DMS79 treated with DMSO at 0.1 percent for 48 hours (cell line): Measurements from ENCODE around the gene PROKR2.

Experiments
- DNase-seq: peaks from one replicate; lab custom pipeline; 2025; lab: John Stamatoyannopoulos, UW

Gene PROKR2

DNA sequence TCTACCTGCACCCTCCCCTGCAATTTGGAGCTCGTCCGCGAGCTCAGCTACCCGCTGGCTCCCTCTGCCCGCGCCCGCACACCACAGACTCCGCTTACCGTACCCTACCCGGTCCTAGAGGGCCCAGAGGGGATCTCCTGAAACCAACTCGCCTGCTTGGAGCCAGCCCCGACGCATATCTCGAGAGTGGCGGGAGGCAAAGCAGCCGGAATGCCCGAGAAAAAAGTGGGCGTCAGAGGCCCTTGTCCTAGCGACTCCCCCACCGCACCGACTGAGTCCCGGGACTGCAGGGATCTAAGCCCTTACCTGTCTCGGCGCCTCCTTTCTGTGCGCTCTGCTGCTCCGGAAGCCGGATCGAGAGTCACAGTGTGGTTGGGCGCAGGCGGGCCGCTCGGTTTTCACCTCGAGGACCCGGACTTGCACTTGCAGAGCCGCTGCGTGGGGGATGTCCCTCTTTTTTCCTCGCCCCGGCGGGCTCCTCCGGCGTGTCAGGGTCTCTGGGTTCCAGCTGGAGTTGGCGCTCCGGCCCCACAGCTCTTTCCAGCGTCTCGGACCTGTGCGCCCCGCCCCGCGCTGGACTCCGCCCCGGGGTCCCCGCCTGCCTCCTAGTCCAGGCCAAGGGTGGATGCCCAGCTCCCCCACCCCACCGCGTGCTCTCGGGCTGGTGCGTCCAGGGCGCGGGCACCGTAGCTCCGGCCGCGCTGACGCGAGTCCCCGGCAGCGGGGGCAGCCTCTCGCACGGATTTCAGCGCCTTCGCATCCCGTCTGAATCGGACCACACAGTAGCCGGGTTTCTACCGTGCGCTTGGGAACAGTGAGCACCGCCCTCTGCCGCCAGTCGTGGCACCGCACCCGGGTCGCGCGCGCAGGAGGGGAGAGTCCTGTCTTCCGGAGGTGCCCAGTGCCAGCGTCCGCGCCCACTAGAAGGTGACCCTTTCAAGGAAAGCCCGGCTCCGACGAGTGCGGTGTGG, at the start of gene PROKR2:
Gene PROKR2, minus strand, starts transcription at position 767 of the 971 bp plus-strand sequence. CDS start 2,585 bp downstream, outside the sequence.
- DNase-seq, result no peak

- no peak for DNase-seq
These were observed 48.3 kb upstream of the PROKR2 start for GRCh38 chr20:5364997-5365597.

GRCh38 chr20:5364136-5364821, 47.5 kb upstream of the PROKR2 start:
- DNase-seq, result no peak

- DNase-seq, result no peak
These were observed 46.0 kb upstream of the PROKR2 start for GRCh38 chr20:5362771-5363170.

GRCh38 chr20:5361176-5361575, 44.4 kb upstream of the PROKR2 start:
- DNase-seq, result no peak

DNA sequence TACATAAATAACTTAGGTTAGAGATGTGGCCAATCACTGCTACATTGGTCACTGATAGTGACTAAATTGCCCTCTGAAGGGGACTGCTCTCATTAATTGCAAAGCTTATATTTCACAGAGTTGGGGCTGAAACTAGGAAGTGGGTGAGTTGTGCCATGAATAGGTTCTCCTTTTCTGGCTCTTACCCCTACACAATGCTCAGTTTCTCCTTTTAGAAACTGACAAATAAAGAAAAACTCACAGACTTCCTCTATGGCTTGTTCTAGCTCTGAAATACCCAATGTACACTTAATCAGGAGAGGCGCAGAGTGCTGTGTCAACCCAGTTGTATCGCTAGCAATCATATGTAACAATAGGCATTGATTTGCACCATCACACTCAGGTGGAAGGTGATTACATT, 41.2 kb upstream of the PROKR2 start:
- DNase-seq, result no peak

- DNase-seq, result no peak
These were observed 40.2 kb upstream of the PROKR2 start for GRCh38 chr20:5356941-5357340.

DNA sequence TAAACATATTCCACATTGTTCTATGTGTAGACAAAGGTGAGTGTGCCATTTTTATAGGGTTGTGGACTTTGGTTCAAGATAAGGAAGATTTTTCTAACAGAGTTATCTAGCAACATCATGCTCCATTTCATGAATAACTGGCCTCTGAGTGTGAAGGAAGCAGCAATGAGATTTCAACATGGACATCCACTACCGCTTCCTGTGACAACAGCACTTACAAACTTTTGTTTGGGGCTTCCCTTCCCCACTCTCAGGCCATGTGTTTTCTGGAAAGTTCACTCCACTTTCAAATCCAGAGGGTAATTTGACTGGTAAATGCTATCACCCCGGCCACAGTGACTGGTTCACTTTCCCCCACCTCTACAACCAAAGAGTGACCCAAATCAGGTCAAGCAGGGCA, 38.1 kb upstream of the PROKR2 start:
- no peak for DNase-seq

GRCh38 chr20:5353624-5354496, 37.1 kb upstream of the PROKR2 start:
- DNase-seq, result no peak

- no peak for DNase-seq
These were observed 32.7 kb upstream of the PROKR2 start for GRCh38 chr20:5349448-5349847.

GRCh38 chr20:5342021-5342420, 25.3 kb upstream of the PROKR2 start:
- no peak for DNase-seq

GRCh38 chr20:5331340-5331739, 14.6 kb upstream of the PROKR2 start:
- DNase-seq, result no peak

DNA sequence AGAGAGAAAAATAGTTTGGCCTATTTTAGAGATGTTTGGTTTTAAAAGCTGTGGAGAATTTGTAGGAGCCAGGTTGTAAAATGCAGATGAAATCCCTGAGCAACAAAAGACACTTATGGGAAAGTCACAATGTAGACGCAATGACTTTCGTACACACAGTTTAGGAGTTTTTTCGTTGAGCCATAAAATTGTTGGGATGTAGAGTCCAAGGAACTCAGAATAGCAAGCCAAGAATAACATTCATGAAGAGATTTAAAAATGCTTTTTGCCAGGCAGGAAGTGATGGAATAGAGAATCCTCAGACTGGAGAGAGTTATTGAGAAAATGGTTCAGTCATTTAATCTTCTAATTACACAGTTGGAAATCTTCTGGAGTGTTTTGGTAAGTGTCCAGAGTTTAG, 11.5 kb upstream of the PROKR2 start:
- DNase-seq, result peak; percentile 24

DNA sequence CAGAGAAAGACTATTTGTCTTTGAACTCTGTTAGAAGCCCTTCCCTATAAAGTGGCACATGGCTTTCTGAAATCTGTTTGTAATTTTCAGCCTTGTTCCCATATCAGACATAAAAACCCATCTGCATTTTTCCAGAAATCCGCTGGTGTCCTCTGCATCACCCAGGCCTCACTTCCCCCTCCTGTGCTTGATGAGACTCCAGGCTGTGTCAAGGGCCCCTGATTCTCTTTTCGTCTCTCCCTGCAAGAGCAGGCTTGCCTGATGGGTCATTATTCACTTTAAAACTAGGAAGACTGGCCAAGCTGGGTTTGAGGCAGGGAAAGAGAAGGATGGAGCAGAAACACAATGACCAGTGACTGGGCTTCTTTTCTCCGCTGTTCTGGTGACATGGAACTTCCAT, 10.6 kb upstream of the PROKR2 start:
- no peak for DNase-seq

GRCh38 chr20:5315807-5316187, 957 bp downstream of the PROKR2 start:
- peak; percentile 10 for DNase-seq

- no peak for DNase-seq
These were observed 2.8 kb downstream of the PROKR2 start for GRCh38 chr20:5313916-5314315.

GRCh38 chr20:5312518-5312917, 4.2 kb downstream of the PROKR2 start:
- no peak for DNase-seq

GRCh38 chr20:5309971-5310370, 6.8 kb downstream of the PROKR2 start:
- no peak for DNase-seq

GRCh38 chr20:5298811-5299210, 17.9 kb downstream of the PROKR2 start:
- DNase-seq, result no peak

GRCh38 chr20:5297280-5298004, 19.3 kb downstream of the PROKR2 start:
- no peak for DNase-seq

GRCh38 chr20:5290596-5290995, 26.2 kb downstream of the PROKR2 start:
- DNase-seq, result no peak
